Psoas muscle (tissue), 8 donors: Measurements from ENCODE around the gene AP1G2. TPM values are rescaled to one million over a fixed set of nuclear protein-coding genes. Genes with fewer than 3 reads are reported as not detected.
"Not testable (repeated sequence)": the region's sequence is repeated elsewhere in the genome, so short reads cannot be mapped to it uniquely, and the experiment has no call there.

Source experiments
- ATAC-seq, 4 donors: fragments of 200-7000 bp; cut with Tn5 transposase; one replicate each; pipeline ENCODE4 v1.9.1; 2020; ENCODE audit warnings: moderate library complexity in 3 of 4, mild to moderate bottlenecking in 2 of 4
- DNase-seq, 2 donors: peaks; one replicate each; pipeline ENCODE4 v3.0.0-alpha.2; 2020
- H3K27ac ChIP-seq: fragments of 200-600 bp; one replicate; pipeline ENCODE4 v1.8.0; 2022
- H3K27me3 ChIP-seq, 3 donors: fragments of 200-600 bp in 1 of 3; one replicate each; pipeline versions ENCODE4 v1.6.1 to v1.8.0; 2013 to 2022; ENCODE audit warnings: low read length in 2 of 3, mild to moderate bottlenecking in 2 of 3, moderate library complexity in 1 of 3; ENCODE audit not compliant: insufficient read depth in 3 of 3
- H3K36me3 ChIP-seq, 2 donors: fragments of 200-600 bp in 1 of 2; one replicate each; pipeline versions ENCODE4 v1.6.1 to v1.8.0; 2013 to 2022; ENCODE audit warnings: low read depth in 1 of 2, mild to moderate bottlenecking in 1 of 2, moderate library complexity in 1 of 2; ENCODE audit not compliant: insufficient read depth in 1 of 2
- H3K4me1 ChIP-seq: fragments of 200-600 bp; one replicate; pipeline ENCODE4 v1.8.0; 2022
- H3K4me3 ChIP-seq: fragments of 200-600 bp; one replicate; pipeline ENCODE4 v1.8.0; 2022; ENCODE audit warnings: mild to moderate bottlenecking
- H3K9me3 ChIP-seq: fragments of 200-600 bp; one replicate; pipeline ENCODE4 v1.8.0; 2022
- CTCF ChIP-seq: fragments of 200-600 bp; IDR thresholded peaks from one replicate; pipeline ENCODE4 v1.8.0; 2022; ENCODE audit warnings: antibody characterized with exemption
- WGBS, 3 donors: extraction: QIAGEN DNeasy Blood & Tissue Kit; methylation state at CpG; one replicate each; pipeline versions ENCODE4 v1.1.6 to v1.1.7; 2013; 5-methylcytosine and 5-hydroxymethylcytosine counted together
- intact Hi-C, 2 donors: fragments of 100-400 bp; cut with DNase I; formaldehyde crosslinking; loops; one replicate each; pipeline versions ENCODE4 v1.11.0 to v1.14.2; 2022
- polyA plus RNA-seq, 3 donors: library from polyadenylated mRNA; stranded (reverse); fragments of 200-250 nt; gene quantifications; one replicate each; pipeline ENCODE4 v1.2.3, GENCODE V29; 2013
- total RNA-seq, 4 donors: library from RNA; stranded (reverse); fragmentation: NEBNext Ultra II Directional in 2 of 4; extraction: Animal tissue kit (Norgen Biotek cat#: 25700) in 2 of 4; gene quantifications; one replicate each; pipeline versions ENCODE4 v1.2.1 to v1.2.4, GENCODE V29; 2021 to 2023
- donor health status: healthy with polysubstance abuse.
- donor health status: DM: no; HTN: no; CAD: no; lungs with moderate emphysema.
- donor health status: Bipolar disorder and iron deficiency.
- donor health status: healthy.
- donor health status: DM: yes; HTN: yes; CAD: no.
- donor health status: DM: no; HTN: no; CAD: no.
- donor health status: DM: no; HTN: no; CAD: no.
- donor health status: DM: yes; HTN: yes; CAD: no.

The AP1G2 gene
- total and polyA plus RNA-seq, 7 donors: 3.3 to 11.0 (median 5.3) TPM

- no peak overlapping the region for H3K27ac ChIP-seq
- no peaks in the 10 kb centered on the region for H3K36me3 ChIP-seq
- TF ChIP-seq CTCF: peak; percentile 70
- H3K27me3 ChIP-seq: no peaks in the 10 kb centered on the region
- H3K9me3 ChIP-seq: no peaks in the 10 kb centered on the region
- DNase-seq (no peak), ATAC-seq (peak; percentile 54 to 77 (median 67))
- intact Hi-C loops: loop anchor here in 1 of 2 donors (5.0 kb wide), 1 partner anchor 52 kb away; no protein-coding TSS in a partner anchor
- no peak overlapping the region for H3K4me3 ChIP-seq
- no peaks in the 10 kb centered on the region for H3K4me1 ChIP-seq
- 36 to 39% (median 38%) methylated on average over 10 of the region's 10 CpGs for WGBS, 3 donors
Observed at GRCh38 chr14:23539248-23540140, 28.1 kb downstream of the AP1G2 start.

- H3K27ac ChIP-seq: no peak overlapping the region
- no peak overlapping the region for H3K4me3 ChIP-seq
- ATAC-seq (no peak), DNase-seq (no peak)
- TF ChIP-seq CTCF: no peak
- no peaks in the 10 kb centered on the region for H3K4me1 ChIP-seq
- intact Hi-C loops: loop anchor here in 1 of 2 donors (5.0 kb wide), 1 partner anchor 51 kb away; no protein-coding TSS in a partner anchor
- WGBS, 3 donors: 36 to 47% (median 44%) methylated on average over 7 of the region's 7 CpGs
- no peaks in the 10 kb centered on the region for H3K36me3 ChIP-seq
- no peaks in the 10 kb centered on the region for H3K27me3 ChIP-seq
- H3K9me3 ChIP-seq: no peaks in the 10 kb centered on the region
Observed at GRCh38 chr14:23538785-23539184, 28.8 kb downstream of the AP1G2 start.

- WGBS, 3 donors: 58 to 63% (median 59%) methylated on average over 10 of the region's 10 CpGs
- no peaks in the 10 kb centered on the region for H3K4me1 ChIP-seq
- no peak for ATAC-seq
- H3K27ac ChIP-seq: no peak overlapping the region
- TF ChIP-seq CTCF: no peak
- H3K27me3 ChIP-seq: no peaks in the 10 kb centered on the region
- DNase-seq: no peak
- intact Hi-C loops: loop anchor here in 1 of 2 donors (5.0 kb wide), 1 partner anchor 51 kb away; no protein-coding TSS in a partner anchor
- H3K36me3 ChIP-seq: no peaks in the 10 kb centered on the region
- H3K4me3 ChIP-seq: no peak overlapping the region
- H3K9me3 ChIP-seq: no peaks in the 10 kb centered on the region
Observed at GRCh38 chr14:23538050-23538718, 29.4 kb downstream of the AP1G2 start.

- Histone ChIP-seq H3K36me3 (no peaks in the 10 kb centered on the region), H3K9me3 (no peaks in the 10 kb centered on the region), H3K4me3 (no peak overlapping the region), H3K4me1 (no peaks in the 10 kb centered on the region), H3K27me3 (no peaks in the 10 kb centered on the region), H3K27ac (no peak overlapping the region)
- intact Hi-C loops: loop anchor here in 1 of 2 donors (5.0 kb wide), 1 partner anchor 50 kb away; no protein-coding TSS in a partner anchor
- TF ChIP-seq CTCF: no peak
- peak in 1 of 4 donors; percentile 26 for ATAC-seq
- 47 to 60% (median 54%) methylated on average over 13 of the region's 13 CpGs for WGBS, 3 donors
- no peak for DNase-seq
Observed at GRCh38 chr14:23537351-23538049, 30.1 kb downstream of the AP1G2 start.

GRCh38 chr14:23536906-23537305, 30.7 kb downstream of the AP1G2 start:
- not testable (repeated sequence) for DNase-seq, ATAC-seq, H3K36me3 ChIP-seq, H3K4me1 ChIP-seq, H3K27ac ChIP-seq, H3K27me3 ChIP-seq, H3K9me3 ChIP-seq, H3K4me3 ChIP-seq
- intact Hi-C loops: loop anchor here in 1 of 2 donors (5.0 kb wide), 1 partner anchor 50 kb away; no protein-coding TSS in a partner anchor
- WGBS, 3 donors: 72 to 81% (median 75%) methylated on average over 6 of the region's 6 CpGs
